NT2/D1 (cell line): Measurements from ENCODE around the gene LIN52.

Experiments
- SUZ12 ChIP-seq: IDR thresholded peaks from 2 replicates; pipeline ENCODE4 v1.6.1; 2011; ENCODE audit not compliant: insufficient read length, insufficient read depth; ENCODE audit errors: extremely low read depth
- ZNF274 ChIP-seq: IDR thresholded peaks from 2 replicates; pipeline ENCODE4 v1.6.1; 2011; ENCODE audit warnings: mild to moderate bottlenecking, low read depth, low read length

GRCh38 chr14:74127634-74128033, 42.9 kb downstream of the LIN52 start:
- no peak for TF ChIP-seq ZNF274
- TF ChIP-seq SUZ12, result no peak
